Activated CD8-positive, alpha-beta memory T cell treated with anti-CD3 and anti-CD28 coated beads for 48 hours (primary cell): Measurements from ENCODE around the gene C22orf23.
"Not testable (repeated sequence)": the region's sequence is repeated elsewhere in the genome, so short reads cannot be mapped to it uniquely, and the experiment has no call there.

ENCODE experiments used
- DNase-seq, 3 experiments: peaks; one replicate each; pipeline ENCODE4 v3.0.0-alpha.2; 2020; ENCODE audit warnings: low read depth in 2 of 3, low spot score in 2 of 3

The C22orf23 gene

DNA sequence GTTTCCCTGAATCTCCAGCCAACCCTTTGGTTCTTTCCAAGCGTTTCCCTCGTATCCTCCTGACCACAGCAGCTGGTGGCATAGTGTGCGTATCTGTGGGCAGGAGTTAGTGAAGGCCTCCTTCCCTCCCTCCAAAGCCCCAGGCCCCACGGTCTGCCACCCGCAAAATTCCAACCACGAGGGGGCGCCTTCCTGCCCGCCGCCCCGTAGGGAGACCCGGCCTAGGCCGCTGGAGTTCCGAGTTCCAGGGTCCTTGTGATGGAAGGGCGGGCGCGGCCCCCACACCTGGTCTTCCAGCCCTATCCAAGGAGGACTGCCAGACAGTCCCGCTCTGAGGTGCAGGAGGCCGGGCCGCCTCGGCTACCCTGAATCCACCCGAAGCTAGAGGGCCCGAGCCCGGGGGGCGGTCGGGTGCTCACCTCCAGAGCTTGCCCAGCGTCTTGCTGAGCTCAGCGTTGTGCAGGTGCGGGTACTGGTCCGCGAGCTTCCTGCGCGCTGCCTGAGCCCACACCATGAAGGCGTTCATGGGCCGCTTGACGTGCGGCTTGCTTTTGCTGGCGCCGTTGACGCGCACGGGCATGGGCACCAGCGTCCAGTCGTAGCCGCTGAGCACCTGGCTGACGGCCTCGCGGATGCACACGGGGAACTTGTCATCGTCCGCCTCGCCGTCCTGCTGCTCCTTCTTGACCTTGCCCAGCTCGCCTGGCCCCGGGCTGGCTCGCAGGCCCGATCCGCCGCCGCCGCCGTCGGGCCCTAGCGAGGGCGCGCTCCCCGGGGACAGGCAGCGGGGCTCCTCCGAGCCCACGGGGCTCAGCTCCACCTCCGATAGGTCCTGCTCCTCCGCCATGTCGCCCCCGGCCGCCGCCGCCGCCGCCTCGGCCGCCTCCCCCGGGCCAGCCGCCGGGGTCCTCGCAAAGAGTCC, 29.8 kb upstream of the C22orf23 start:
- DNase-seq, result no peak

DNA sequence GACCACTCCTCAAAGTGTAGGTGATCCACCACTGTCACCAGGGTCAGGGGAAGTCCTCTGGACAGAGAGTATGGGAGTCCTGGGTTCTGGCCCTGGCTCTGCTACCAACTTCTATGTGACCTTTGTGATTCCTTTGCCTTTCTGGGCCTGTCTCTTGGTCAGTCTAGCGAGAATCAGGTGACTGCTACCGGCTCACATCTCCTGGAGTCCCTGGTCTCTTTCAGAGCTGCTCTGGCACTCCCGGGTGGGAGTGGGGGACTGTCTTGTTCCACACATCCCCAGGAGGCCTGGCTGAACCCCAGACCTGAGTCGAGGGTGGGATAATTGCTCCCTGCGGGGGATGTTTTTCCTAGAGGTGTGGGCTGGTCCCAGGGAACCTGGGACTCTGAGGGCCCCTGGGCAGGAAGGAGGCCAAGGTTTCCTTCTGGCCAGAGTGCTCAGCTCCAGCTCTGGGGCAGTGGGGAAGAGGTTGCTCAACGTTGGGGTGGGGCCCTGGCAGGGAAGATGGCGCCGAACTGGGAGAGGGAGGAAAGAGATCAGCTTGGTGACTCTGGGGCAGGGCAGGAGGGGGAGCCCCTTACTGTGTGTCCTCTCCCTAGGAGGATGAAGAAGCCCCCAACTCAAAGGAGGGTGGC, 28.9 kb upstream of the C22orf23 start:
- DNase-seq, result no peak

DNA sequence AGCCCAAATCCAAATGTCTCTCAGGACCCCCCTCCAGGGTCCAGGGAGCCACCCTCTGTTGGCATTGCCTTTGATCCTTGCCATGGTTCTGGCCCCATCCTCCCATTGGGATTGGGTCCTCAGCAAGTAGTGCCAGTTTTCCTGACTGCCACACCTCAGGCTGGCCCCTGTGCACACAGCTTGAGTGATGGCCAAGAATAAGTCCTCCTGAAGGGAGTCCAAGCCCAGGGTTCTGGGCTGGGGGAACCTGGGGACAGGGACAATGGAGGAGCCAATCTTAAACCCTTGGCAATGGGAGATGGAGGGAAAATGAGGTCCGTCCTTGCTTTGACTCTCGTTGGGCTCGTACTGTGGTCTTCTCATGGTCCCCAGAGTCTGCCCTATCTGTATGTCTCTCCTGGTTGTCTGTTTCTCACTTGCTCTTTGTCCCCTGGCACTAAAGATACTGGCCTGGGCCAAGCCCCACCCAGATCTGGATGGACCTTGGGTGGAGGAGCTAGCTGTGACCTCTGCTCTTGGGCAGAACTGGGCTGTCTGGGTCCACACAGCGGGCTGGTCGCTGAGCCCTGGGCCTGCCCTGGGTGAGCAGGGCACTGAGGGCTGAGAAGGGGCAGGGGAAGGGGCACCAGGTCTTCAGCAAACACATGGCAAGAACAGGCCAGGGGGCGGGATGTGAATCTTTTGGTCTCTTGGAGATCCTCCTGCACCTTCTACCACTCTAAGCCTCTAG, 28.0 kb upstream of the C22orf23 start:
- DNase-seq, result no peak

DNA sequence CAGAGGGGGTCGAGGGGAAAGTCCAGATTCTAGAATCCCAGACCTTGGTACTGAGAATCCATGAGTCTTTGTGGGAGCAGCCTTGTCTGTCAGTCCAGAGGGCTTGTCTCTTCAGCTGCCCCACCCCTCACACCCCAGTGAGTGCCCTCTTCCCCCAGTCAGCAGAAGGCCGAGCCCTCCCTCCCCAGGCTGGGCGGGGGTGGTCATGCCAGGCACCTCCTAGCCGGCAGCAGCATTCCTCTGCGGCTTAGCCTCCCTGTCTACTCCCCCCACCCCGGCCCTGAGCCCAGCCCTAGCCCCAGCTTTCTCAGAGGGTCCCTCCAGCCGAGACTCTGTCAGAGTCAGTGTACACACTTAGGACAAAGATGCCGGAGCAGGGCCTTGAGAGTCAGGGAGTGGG, 26.4 kb upstream of the C22orf23 start:
- DNase-seq, result no peak

DNA sequence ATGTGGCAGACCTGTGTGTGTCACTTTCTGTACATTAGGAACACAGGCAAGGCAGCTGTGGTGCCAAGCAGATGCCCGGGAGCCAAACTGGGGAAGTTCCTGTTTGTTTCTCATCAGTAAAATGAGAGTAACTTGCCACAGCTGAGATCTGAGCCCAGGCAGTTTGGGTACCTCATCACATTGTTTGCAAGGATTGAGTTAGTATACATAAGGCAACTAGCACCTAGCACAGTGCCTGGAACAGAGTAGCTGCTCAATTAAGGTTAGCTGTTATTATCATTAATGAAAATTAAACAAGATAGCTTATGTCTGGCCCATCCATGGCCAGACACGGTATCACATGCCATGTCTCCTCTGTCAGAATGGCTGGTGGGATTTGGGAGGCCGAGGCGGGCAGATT, 23.1 kb upstream of the C22orf23 start:
- no peak for DNase-seq

GRCh38 chr22:37976022-37976421, 22.6 kb upstream of the C22orf23 start:
- DNase-seq, result not testable (repeated sequence)

- DNase-seq, result no peak
Measured at GRCh38 chr22:37975153-37975552, 21.8 kb upstream of the C22orf23 start.

DNA sequence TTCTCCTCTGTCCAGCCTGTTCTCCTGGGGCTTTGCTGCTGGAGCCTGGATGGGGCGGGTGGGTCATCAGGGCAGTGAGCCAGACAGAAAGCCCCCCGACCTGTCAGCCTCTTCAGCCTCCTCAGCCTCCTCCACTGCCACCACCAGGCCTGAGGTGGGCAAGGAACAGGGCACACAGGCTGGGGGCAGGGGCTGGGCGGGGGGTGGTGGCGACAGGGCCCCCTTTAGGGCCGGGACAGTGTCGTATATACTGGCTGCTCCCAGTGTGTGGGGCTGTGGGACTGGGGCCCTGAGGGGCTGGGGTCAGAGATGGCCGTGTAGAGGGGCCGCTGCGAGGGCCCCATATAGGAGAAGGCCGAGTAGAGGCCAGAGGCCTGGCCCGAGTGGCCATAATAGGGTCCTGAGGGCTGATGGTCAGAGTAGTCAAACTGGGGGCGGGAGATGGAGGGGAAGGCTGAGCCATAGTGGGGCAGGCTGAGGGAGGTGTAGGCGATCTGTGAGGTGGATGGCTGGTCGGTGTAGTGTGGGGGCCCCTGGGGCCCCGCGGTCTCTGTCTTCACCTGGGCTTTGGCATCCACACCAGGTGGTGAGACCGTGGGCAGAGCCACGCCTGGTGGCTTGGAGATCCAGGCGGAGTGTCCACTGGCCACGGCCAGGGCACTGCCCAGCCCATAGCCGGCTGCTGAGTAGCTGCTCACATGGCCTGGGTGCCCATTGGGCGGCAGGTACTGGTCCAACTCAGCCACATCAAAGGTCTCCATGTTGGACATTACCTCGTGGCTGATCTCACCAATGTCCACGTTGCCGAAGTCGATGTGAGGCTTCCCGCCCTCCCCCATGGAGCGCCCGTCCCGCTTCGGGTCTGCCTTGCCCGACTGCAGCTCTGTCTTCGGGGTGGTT, 20.1 kb upstream of the C22orf23 start:
- DNase-seq, result no peak

DNA sequence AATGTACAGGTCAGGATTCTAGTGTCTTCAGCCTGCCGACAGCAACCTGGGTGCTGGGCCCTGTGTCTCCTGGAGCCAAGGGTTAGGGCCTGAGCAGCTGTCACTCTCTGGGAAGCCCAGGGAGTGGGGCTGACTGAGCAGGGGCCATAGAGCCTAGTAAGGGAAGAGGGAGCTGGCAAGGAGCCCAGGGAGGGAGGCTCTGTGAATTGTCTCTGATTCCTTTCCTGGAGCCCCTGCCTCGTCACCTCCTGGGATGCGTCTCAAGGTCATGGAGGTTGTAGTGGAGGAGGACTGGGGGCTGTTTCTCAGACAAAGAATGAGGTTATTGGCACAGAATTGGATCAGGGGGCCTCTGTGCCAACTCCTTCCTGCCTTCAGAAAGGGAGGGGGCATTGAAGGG, 19.1 kb upstream of the C22orf23 start:
- no peak for DNase-seq

DNA sequence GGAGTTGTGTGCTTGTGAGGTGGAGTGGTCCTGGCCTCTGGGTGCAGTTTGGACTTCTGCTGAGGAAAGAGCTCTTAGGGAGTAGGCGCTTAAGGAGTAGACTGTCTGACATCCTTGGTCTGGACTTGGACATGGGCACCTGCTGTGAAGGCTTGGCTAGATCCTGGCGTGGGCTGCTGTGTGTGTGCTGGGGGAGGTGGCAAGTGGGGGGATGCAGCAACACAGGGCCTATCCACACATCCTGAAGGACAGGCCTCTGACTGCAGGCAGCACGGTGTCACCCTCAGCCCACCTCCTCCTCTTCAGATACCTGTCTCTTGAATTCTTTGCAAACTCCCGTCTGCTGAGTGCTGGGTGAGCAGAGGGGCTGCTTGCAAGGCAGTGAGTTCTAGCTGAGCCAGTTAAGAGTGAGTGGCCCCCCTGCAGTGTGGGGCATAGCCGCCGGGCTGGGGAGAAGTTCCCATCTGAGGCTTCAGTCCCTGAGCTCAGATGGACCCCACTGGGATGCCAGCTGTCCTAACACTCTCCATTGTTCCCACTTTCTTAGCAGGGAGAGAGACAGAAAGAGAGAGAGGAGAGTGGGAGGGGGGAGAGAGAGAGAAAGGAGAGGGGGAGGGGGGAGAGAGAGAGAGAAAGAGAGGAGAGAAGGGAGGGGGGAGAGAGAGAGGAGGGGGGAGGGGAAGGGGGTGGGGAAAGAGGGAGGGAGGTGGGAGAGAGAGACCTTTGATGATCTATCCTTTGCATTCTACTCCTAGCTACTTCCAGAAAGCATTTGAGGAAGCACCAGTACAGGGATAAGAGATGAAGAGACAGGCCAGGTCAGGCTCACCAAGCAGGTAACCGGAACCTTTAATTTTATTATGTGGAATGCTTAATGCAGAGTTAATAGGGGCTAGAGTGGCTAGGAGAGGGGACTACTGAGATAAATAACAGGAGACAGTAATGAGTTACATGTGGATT, 18.4 kb upstream of the C22orf23 start:
- DNase-seq, result no peak

- no peak for DNase-seq
Measured at GRCh38 chr22:37970864-37971263, 17.5 kb upstream of the C22orf23 start.

DNA sequence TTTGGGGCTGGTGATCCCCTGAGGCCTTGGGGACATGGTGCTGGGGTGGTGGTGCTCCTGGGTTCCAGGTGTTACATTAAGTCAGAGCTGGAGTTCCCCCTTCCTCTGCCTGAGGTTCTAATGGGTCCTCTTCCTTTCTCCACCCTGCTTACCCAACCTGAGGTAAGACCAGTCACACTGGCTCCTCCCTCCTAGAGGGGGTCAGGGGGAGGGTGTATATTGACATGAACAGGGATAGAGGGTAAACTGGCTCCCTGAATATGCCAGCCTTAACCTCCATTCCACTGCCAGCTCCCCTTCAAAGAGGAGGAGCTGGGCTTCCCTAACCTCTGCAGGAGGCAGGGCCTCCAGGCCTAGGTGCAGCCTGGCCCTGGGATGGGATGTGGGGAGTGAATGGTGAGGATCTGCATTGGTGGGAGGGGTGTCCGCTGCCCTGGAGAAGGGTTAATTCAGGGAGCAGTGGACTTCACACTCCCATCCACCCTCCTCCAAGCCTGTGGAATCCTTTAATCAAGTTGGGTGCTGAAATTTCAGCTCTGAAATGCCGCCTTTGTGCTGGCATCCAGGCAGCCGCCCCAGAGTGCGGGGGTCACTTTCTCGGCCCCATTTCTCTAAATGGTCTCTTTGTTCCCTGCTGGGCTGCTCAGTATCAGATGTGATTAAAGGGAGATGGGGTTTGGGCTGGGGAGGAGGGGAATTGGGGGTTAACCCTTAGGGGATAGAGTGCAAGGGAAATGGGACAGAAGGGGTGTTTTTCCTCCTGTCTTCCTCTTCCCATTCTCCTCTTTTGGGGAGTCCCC, 15.3 kb upstream of the C22orf23 start:
- no peak for DNase-seq

DNA sequence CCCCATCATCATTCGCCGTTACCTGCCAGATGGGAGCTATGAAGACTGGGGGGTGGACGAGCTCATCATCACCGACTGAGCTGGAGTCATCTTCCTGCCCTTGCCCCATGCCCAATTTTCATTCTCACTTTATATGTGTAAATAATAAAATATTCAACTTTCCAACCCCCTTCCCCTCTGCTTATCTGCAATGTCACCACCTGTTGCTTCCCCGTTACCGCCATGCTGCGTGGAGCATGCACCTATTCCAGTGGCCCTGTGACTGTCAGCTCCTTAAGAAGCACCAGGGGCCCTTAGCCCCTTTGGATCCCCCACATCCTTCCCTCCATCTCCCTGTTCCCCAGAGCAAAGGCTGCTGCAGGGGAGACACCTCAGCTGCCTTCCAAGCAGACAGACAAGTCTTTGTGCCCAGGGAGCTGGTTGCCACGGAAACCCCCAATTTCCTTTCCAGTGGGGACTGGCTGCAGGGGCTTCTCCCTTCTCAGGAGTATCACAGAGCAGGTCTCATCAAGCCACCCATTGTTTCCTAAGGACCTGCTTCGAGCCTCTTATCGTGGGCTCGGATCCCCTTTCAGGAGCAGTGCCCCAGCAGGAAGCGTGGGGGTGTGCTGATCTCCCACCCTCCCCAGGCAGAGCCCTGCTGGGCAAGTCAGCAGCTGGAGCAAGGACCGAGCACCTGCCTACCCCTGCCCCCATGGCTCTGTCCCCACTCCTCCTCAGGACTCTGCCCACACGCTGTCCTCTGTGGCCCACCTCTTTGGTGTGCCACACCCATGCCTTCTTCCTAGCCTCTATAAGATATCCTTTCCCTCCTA, 14.4 kb upstream of the C22orf23 start:
- no peak for DNase-seq

DNA sequence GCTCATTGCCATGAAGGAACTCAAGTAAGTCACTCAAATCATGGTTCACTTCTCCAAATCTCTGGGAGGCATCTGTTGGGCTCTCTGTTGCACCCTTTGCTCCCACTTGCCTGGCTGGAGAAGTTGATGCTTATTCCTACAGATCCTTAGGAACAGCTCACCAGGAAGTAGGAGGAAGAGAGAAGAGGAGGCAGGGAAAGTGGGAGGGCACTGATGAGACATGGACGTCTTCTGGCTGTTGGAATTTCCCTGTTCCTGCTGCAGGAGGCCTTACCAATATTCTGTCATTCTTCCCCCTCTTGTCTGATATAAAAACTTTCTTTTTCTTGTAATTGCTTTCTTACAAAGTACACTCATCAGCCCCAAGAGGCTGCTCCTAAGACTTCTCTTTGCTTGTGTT, 13.7 kb upstream of the C22orf23 start:
- DNase-seq, result no peak

DNA sequence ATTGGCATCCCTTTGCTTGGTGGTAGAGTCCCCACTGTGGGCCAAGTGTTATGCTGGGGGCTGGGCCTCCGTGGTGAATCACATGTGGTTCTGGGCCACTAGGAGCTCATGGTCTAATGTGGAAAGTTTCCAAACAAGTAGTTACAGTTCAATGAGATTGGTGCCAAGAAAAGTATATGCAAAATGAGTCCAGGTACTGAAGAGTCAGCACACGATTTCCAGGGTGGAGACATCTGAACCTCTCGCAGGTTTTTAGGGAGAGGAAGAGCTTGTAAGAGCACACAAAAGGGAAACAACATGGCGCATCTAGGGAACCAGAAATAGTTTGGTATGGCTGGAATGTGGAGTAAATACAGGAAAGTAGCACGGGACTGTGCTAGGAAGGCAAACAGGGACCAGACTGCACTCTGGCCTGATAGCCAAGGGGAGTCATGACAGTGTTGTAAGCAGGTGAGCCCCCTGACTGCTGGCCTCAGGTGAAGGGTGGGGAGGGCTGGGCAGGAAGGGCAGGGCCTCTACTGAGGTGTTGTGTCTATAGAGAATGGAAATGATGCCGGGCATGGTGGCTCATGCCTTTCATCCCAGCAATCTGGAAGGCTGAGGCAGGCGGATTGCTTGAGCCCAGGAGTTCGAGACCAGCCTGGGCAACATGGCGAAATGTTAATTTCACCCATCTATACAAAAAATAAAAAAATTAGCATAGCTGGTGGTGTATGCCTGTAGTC, 12.7 kb upstream of the C22orf23 start:
- no peak for DNase-seq

DNA sequence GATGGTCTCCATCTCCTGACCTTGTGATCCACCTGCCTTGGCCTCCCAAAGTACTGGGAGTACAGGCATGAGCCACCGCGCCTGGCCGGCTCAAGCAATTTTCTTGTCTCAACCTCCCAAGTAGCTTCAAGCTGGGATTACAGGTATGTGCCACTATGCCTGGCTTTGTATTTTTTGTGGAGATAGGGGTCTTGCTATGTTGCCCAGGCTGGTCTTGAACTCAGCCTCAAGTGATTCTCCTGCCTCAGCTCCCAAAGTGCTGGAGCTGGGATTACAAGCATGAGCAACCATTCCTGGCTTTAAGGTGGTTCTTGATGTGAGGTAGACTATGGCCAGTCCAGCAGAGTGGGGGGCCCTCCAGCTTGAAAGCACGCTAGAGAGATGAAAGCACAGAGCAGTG, 7.7 kb upstream of the C22orf23 start:
- no peak for DNase-seq

- DNase-seq, result no peak
Measured at GRCh38 chr22:37959231-37959825, 5.9 kb upstream of the C22orf23 start.
